GM13976 (cell line): ENCODE results near the gene PIK3R6.
"Not testable (repeated sequence)": the region's sequence is repeated elsewhere in the genome, so short reads cannot be mapped to it uniquely, and the experiment has no call there.

Experiments used
- DNase-seq: peaks from one replicate; pipeline ENCODE4 v3.0.0; 2012; ENCODE audit warnings: low spot score
- in situ Hi-C: fragments of 300-500 bp; cut with MboI; formaldehyde crosslinking; loops from one replicate; pipeline ENCODE4 v1.12.0; 2022; ENCODE audit warnings: low sequenced_read_pairs, mixed read lengths, inconsistent platforms; ENCODE audit not compliant: unreplicated experiment
- TF ChIP-seq, protein P1 (sequence below): IDR thresholded peaks from 2 replicates; pipeline ENCODE4 v1.5.1; 2012; ENCODE audit warnings: borderline replicate concordance, mild to moderate bottlenecking; ENCODE audit not compliant: insufficient read depth; ENCODE audit errors: extremely low read depth, missing control alignments, control extremely low read depth

PIK3R6 gene

GRCh38 chr17:8889458-8890210, 22.2 kb upstream of the PIK3R6 start:
- in situ Hi-C loops, result loop anchor here (10.0 kb wide), 1 partner anchor 135 kb away; the partner anchor contains the start of gene SPDYE4
- DNase-seq, result no peak
- TF ChIP-seq, protein P1, sequence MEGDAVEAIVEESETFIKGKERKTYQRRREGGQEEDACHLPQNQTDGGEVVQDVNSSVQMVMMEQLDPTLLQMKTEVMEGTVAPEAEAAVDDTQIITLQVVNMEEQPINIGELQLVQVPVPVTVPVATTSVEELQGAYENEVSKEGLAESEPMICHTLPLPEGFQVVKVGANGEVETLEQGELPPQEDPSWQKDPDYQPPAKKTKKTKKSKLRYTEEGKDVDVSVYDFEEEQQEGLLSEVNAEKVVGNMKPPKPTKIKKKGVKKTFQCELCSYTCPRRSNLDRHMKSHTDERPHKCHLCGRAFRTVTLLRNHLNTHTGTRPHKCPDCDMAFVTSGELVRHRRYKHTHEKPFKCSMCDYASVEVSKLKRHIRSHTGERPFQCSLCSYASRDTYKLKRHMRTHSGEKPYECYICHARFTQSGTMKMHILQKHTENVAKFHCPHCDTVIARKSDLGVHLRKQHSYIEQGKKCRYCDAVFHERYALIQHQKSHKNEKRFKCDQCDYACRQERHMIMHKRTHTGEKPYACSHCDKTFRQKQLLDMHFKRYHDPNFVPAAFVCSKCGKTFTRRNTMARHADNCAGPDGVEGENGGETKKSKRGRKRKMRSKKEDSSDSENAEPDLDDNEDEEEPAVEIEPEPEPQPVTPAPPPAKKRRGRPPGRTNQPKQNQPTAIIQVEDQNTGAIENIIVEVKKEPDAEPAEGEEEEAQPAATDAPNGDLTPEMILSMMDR, result no peak

DNA sequence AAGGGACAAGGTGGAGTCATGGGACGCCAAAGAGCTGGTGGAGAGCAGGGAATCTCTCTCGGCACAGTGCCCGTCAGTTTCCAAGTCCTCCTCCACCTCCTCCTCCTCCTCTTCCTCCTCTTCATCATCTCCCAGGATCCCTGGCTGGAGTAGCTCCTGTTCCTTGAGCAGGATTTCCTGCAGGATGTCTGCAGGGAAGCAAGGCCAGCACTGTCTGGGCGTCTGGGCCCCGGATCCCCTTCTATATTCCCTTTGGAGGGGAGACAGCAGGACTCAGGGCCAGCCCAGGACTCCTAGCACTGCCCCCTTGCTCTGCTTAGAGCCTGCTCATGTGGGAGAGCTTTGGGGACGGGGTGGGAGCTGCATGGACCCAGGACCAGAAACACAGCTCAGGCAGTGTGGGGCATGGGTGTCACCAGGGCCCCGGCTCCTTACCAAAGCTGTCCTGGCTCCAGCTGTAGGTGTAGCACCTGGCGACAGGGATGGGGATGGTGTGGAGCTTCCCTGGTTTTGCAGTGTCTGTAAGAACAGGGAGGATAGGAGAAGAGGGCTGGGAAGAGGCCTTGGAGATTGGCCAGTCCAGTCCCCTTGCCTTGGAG, 21.3 kb upstream of the PIK3R6 start:
- in situ Hi-C loops, result no loop called here
- DNase-seq, result no peak
- TF ChIP-seq, protein P1, result no peak

DNA sequence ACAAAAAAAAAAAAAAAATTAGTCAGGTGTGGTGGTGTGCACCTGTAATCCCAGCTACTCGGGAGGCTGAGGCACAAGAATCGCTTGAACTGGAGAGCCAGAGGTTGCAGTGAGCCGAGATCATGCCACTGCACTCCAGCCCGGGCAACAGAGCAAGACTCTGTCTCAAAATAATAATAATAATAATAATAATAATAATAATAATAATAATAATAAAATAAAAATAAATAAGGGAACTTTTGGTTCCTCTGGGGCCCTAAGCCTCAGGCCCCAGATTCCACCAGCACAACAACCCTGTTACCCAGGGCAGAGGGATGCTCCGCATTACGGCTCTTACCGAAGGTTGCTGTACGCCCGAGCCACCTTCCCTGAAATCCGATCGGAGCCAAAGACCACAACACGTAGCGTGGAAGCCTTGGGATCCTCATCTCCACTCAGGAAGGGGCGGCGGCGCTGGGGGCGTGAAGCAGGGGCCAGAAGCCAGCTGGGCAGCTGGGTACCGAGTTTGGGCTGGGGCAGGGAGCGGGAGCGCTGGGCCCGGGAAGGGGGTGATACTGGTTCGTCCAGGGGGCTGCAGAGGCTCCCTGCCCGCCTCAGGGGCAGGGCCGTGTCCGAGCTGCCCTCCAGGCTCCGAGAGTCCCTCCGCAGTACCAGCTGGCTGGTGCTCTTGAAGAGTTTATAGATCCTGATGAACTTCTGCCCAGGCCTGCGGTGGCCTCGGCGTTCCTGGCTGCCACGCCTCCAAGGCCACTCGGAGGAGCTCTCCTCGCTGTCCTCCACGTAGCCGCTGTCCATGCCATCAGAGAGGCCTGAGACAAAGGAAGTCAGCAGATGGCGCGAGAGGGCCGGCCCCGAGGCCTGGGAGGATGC, 20.6 kb upstream of the PIK3R6 start:
- TF ChIP-seq, protein P1, result no peak
- in situ Hi-C loops, result no loop called here
- DNase-seq, result no peak

GRCh38 chr17:8887301-8887700, 19.8 kb upstream of the PIK3R6 start:
- TF ChIP-seq, protein P1, result no peak
- no peak for DNase-seq
- in situ Hi-C loops, result no loop called here

GRCh38 chr17:8885967-8886684, 18.7 kb upstream of the PIK3R6 start:
- DNase-seq, result no peak
- in situ Hi-C loops, result no loop called here
- TF ChIP-seq, protein P1, result no peak

DNA sequence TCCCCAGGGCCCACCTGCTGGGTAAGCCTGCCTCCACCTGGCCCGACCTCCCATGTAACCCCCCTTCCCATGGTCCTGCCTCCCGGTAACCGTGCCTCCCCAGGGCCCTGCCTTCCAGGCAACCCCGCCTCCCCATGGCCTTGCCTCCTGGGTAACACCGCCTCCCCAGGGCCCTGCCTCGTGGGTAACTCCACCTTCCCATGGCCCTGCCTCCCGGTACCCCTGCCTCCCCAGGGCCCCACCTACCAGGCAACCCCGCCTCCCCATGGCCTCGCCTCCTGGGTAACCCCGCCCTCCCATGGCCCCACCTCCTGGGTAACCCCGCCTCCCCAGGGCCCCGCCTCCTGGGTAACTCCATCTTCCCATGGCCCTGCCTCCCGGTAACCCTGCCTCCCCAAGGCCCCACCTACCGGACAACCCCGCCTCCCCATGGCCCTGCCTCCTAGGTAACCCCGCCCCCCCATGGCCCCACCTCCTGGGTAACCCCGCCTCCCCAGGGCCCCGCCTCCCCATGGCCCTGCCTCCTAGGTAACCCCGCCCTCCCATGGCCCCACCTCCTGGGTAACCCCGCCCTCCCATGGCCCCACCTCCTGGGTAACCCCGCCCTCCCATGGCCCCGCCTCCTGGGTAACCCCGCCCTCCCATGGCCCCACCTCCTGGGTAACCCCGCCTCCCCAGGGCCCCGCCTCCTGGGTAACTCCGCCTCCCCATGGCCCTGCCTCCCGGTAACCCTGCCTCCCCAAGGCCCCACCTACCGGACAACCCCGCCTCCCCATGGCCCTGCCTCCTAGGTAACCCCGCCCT, 17.9 kb upstream of the PIK3R6 start:
- DNase-seq, result peak; percentile 66
- in situ Hi-C loops, result not testable (repeated sequence)
